GM12874 (cell line): ENCODE results near the gene CYP26A1.

Experiments used
- TF ChIP-seq, protein P1 (sequence below): IDR thresholded peaks from 2 replicates; pipeline ENCODE4 v1.5.1; 2011; ENCODE audit warnings: low read depth, mild to moderate bottlenecking, control low read depth, low read length, moderate library complexity; ENCODE audit not compliant: insufficient read depth

Gene CYP26A1, protein sequence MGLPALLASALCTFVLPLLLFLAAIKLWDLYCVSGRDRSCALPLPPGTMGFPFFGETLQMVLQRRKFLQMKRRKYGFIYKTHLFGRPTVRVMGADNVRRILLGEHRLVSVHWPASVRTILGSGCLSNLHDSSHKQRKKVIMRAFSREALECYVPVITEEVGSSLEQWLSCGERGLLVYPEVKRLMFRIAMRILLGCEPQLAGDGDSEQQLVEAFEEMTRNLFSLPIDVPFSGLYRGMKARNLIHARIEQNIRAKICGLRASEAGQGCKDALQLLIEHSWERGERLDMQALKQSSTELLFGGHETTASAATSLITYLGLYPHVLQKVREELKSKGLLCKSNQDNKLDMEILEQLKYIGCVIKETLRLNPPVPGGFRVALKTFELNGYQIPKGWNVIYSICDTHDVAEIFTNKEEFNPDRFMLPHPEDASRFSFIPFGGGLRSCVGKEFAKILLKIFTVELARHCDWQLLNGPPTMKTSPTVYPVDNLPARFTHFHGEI

DNA sequence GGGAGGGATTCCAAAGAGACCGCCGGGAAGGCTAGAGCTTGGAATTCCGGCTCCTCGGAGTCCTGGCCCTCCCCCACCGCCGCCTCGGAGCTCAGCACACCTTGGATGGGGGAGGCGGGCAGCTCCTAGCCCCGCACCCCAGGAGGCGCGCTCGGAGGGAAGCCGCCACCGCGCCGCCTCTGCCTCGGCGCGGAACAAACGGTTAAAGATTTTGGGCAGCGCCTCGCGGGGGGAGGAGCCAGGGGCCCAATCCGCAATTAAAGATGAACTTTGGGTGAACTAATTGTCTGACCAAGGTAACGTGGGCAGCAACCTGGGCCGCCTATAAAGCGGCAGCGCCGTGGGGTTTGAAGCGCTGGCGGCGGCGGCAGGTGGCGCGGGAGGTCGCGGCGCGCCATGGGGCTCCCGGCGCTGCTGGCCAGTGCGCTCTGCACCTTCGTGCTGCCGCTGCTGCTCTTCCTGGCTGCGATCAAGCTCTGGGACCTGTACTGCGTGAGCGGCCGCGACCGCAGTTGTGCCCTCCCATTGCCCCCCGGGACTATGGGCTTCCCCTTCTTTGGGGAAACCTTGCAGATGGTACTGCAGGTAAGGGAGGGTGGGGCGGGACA, at the start of gene CYP26A1:
TSS of gene CYP26A1 (plus strand) at position 355 of the 608 bp plus-strand sequence. CDS start at position 397, 42 bp downstream.
- TF ChIP-seq, protein P1, sequence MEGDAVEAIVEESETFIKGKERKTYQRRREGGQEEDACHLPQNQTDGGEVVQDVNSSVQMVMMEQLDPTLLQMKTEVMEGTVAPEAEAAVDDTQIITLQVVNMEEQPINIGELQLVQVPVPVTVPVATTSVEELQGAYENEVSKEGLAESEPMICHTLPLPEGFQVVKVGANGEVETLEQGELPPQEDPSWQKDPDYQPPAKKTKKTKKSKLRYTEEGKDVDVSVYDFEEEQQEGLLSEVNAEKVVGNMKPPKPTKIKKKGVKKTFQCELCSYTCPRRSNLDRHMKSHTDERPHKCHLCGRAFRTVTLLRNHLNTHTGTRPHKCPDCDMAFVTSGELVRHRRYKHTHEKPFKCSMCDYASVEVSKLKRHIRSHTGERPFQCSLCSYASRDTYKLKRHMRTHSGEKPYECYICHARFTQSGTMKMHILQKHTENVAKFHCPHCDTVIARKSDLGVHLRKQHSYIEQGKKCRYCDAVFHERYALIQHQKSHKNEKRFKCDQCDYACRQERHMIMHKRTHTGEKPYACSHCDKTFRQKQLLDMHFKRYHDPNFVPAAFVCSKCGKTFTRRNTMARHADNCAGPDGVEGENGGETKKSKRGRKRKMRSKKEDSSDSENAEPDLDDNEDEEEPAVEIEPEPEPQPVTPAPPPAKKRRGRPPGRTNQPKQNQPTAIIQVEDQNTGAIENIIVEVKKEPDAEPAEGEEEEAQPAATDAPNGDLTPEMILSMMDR: no peak

DNA sequence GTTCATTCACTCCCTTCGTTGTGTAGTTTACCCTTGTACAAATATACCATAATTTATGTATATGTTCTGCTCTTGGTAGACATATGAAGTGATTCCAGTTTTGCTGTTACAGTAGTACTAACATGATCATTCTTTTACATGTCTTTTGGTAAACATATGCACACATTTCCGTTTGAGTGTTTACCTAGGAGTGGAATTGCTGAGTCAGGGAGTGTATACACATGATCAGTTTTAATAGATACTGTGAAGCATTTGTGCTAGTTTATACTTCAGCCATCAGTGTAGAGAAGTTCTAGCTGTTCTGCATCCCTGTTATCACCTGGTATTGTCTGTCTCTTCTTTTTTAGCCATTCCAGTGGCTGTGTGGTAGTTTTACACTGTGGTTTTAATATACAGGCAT, 47.6 kb upstream of the CYP26A1 start:
- TF ChIP-seq, protein P1: no peak

DNA sequence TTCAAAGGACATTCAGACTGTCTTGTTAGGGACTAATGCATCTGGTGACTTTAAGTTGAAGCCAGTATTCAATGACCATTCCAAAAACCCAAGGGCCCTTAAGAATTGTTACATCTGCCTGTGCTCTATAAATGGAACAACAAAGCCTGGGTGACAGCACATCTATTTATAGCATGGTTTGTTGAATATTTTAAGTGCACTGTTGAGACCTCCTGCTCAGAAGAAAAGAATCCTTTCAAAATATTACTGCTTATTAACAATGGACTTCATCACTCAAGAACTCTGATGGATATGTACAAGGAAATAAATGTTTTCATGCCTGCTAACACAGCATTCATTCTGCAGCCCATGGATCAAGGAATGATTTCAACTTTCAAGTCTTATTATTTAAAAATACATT, 46.2 kb upstream of the CYP26A1 start:
- TF ChIP-seq, protein P1: no peak

DNA sequence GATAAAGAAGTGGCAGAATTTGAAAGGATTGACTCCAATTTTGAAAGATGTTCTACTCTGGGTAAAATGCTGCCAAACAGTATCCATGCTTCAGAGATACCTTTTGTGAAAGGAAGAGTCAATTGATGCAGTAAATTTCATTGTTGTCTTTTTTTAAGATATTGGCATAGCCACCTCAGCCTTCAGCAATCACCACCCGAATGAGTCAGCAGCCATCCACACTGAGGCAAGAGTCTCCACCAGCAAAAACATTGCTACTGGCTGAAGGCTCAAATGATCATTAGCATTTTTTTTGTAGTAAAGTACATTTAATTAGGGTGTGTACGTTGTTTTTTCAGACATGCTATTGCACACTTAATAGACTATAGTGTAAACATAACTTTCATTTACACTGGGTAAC, 44.8 kb upstream of the CYP26A1 start:
- TF ChIP-seq, protein P1: no peak

DNA sequence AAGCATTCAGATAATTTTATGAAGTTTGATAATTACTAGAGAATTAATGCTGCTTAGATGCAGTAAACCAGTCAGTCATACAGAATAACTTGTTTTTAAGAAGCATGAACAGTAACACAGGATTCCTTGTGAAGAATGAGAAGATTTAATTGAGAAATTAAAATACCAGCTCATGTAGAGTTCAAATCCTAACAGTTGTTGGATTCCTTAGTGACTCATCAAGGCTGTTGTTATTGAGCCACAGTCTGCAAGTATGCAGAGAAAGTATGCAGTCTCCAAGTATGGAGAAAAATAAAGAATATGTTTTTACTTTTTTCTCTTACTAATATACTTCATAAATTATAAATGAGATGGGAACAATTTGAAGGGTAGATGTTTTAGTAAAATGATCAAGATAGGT, 43.3 kb upstream of the CYP26A1 start:
- TF ChIP-seq, protein P1: no peak

DNA sequence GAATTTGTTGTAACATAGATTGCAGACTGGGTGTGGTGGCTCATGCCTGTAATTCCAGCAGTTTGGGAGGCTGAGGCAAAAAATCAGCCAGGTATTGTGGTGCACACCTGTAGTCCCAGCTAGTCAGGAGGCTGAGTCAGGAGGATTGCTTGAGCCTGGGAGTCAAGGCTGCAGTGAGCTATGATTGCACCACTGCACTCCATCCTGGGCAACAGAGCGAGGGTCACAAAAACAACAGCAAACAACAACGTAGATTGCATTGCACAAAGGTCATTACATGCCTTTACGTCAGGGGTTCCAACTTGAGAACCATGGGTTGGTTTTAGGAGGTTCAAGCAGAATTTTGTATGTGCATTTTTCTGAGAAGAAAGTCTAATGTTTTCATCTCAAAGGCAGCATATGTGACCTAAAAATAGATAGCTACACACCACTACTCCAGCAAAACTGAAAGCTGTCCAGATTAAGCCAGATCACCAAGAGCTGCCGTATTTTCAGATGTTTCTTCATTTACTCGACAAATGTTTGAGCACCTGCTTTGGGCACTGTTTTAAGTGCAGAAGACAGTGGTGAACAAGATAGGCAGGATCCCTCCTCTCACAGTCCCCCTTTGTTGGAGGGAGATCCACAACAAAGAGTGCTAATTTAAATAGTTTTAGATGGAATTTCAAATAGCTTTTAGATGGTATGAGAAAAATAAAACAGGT, 41.4 kb upstream of the CYP26A1 start:
- TF ChIP-seq, protein P1: no peak

DNA sequence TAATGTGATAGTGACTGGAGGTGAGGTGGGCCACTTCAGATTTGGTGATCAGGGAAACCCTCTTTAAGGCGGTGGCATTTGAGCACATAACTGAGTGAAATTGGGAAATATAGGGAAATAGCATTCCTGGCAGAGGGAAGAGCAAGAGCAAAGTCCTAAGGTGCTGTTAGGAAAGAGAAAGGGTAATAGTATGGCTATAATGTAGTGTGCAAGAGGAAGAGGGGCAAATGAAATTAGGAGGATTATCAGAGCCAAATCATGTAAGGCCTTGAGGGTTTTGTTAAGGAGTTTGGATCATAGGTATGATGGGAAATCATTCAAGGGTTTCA, 40.9 kb upstream of the CYP26A1 start:
- TF ChIP-seq, protein P1: no peak
